ENCODE data around the gene CKS1B. TPM values are rescaled to one million over a fixed set of nuclear protein-coding genes. Genes with fewer than 3 reads are reported as not detected.

The CKS1B gene
- total RNA-seq, 1 donor from 2014 or later, result 73.7 TPM

GRCh38 chr1:154945962-154946850 is 28.3 kb upstream of the CKS1B start:
- no peak for DNase-seq (ENCODE audit: low read depth in 2 of 2)

GRCh38 chr1:154948079-154948478 is 26.4 kb upstream of the CKS1B start:
- DNase-seq (ENCODE audit: low read depth in 2 of 2), result no peak

GRCh38 chr1:154951901-154952657 is 22.4 kb upstream of the CKS1B start:
- DNase-seq (ENCODE audit: low read depth in 2 of 2), result no peak

GRCh38 chr1:154952664-154953063 is 21.8 kb upstream of the CKS1B start:
- DNase-seq (ENCODE audit: low read depth in 2 of 2), result no peak

GRCh38 chr1:154953611-154954038 is 20.9 kb upstream of the CKS1B start:
- no peak for DNase-seq (ENCODE audit: low read depth in 2 of 2)

GRCh38 chr1:154954541-154954940 is 19.9 kb upstream of the CKS1B start:
- DNase-seq (ENCODE audit: low read depth in 2 of 2), result no peak

- peak; percentile 92 to 95 for DNase-seq (ENCODE audit: low read depth in 2 of 2)
Observed at GRCh38 chr1:154955039-154955717, 19.3 kb upstream of the CKS1B start.

GRCh38 chr1:154955718-154956543 is 18.6 kb upstream of the CKS1B start, which contains the start of gene PBXIP1:
Gene PBXIP1 (minus strand): TSS chr1:154956099. CDS start chr1:154953721, 2,378 bp downstream.
- peak; percentile 91 to 92 for DNase-seq (ENCODE audit: low read depth in 2 of 2)

- DNase-seq (ENCODE audit: low read depth in 2 of 2), result no peak
Observed at GRCh38 chr1:154956544-154956941, 17.9 kb upstream of the CKS1B start.

- no peak for DNase-seq (ENCODE audit: low read depth in 2 of 2)
Observed at GRCh38 chr1:154957091-154957657, 17.3 kb upstream of the CKS1B start.

GRCh38 chr1:154958036-154958435 is 16.4 kb upstream of the CKS1B start:
- DNase-seq (ENCODE audit: low read depth in 2 of 2), result no peak

GRCh38 chr1:154958681-154959425 is 15.6 kb upstream of the CKS1B start:
- DNase-seq (ENCODE audit: low read depth in 2 of 2), result no peak

GRCh38 chr1:154959426-154959780 is 15.1 kb upstream of the CKS1B start:
- DNase-seq (ENCODE audit: low read depth in 2 of 2), result no peak

- DNase-seq (ENCODE audit: low read depth in 2 of 2), result no peak
Observed at GRCh38 chr1:154960446-154961136, 13.9 kb upstream of the CKS1B start.

GRCh38 chr1:154961207-154962155 is 13.0 kb upstream of the CKS1B start, which contains the start of gene PYGO2:
Gene PYGO2 (minus strand): TSS chr1:154961782. CDS start chr1:154961576, 206 bp downstream.
- DNase-seq (ENCODE audit: low read depth in 2 of 2), result peak; percentile 52 to 82

GRCh38 chr1:154962156-154962749 is 12.2 kb upstream of the CKS1B start:
- DNase-seq (ENCODE audit: low read depth in 2 of 2), result no peak

GRCh38 chr1:154962795-154963330 is 11.6 kb upstream of the CKS1B start:
- no peak for DNase-seq (ENCODE audit: low read depth in 2 of 2)

Measured in dermis microvascular lymphatic vessel endothelial cell (primary cell).